ENCODE data around the gene GFY.

GFY gene

GRCh38 chr19:49408816-49409440 is 16.3 kb upstream of the GFY start:
- DNase-seq (ENCODE audit: low spot score) = no peak

- DNase-seq (ENCODE audit: low spot score) = peak; percentile 52
These were observed 15.7 kb upstream of the GFY start for GRCh38 chr19:49409441-49410029.

GRCh38 chr19:49411681-49412326 is 13.4 kb upstream of the GFY start:
- no peak for DNase-seq (ENCODE audit: low spot score)

DNA sequence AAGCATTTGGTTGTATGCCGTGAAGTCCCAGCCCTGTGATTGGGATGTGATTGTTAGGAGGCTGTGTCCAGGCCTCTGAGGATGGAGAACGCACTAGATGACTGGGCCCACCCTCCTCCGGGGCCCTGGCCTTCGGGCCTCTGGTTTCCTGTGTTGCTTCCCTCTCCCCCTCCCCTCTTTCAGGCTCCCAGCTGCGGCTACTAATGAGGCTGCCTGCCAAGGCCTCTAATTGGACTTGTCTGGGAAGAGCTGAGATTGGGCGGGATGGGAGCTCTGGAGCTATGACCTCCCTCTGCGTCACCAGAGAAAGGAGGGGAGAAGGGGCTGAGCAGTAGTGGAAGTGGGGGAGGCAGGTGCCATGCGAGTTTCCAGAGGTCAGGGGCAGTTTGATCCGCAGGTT is 11.8 kb upstream of the GFY start:
- DNase-seq (ENCODE audit: low spot score) = no peak

DNA sequence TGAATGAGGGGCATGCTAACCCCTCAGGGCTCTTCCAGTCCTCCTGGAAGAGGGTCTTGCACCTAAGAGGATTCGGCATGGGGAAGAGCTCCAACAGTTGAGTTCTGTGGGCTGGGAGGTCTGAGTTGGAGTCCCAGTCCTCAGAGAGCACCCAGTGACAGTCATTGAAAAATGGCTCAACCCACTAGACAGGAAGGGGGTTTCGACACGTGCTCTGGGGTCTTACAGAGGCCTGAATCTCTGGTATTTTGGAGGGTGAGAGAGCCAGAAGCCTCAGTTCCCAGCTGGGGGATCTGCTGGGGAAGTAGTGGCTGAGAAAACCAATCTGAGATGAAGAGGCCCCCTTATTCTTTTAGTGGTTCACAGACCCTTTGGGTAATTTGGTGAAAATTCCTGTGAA is 10.9 kb upstream of the GFY start:
- no peak for DNase-seq (ENCODE audit: low spot score)

DNA sequence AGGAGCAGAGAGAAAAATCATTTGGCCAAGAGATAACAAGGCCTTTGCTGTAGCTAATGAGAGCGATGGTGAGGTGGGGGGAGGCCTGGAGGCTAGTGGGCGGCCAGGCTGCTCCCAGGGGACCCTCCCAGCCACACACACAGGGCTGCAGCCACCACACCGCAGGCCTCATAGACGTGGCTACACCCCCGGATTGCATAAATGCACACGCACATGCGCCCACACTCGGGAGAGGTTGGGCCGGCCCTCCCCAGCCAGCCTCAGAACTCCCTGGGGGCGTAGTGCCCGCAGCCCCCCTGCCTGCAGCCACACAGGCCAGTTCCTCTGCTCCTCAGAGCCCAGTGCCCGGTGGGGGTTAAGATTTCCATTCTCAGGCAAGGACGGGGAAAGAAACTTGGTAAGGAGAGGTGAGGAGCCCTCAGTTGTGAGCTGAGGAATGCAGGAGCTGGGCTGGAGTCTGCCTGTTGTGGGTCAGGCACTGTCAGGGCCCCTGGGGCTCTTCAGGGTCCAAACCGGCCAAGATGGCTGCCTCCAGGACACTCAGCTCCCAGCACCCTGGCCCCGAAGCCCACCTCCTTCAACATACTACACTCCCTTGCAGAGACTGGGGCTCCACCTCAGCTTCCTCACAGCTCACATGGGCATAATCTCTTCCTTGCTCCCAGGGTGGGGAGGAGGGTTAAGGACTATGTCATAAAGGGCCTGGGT is 9.9 kb upstream of the GFY start:
- peak; percentile 52 for DNase-seq (ENCODE audit: low spot score)

- DNase-seq (ENCODE audit: low spot score) = no peak
These were observed 9.4 kb upstream of the GFY start for GRCh38 chr19:49415810-49416200.

DNA sequence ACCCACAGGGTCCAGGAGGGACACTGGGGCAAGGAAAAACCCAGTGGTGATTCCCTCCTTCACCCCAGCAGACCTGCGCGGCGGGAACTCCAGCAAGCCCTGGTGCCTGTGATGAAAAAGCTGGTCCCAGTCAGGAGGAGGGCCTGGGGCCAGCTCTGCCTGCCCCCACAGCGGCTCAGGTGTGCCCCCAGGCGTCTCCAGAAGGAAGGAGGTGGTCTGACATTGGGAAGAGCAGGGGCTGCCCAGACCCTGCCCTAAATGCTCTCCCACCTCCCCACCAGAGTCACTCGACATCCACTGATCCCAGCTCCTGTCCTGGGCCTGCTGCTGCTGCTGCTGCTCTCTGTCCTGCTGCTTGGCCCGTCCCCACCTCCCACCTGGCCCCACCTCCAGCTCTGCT is 8.1 kb upstream of the GFY start:
- no peak for DNase-seq (ENCODE audit: low spot score)

DNA sequence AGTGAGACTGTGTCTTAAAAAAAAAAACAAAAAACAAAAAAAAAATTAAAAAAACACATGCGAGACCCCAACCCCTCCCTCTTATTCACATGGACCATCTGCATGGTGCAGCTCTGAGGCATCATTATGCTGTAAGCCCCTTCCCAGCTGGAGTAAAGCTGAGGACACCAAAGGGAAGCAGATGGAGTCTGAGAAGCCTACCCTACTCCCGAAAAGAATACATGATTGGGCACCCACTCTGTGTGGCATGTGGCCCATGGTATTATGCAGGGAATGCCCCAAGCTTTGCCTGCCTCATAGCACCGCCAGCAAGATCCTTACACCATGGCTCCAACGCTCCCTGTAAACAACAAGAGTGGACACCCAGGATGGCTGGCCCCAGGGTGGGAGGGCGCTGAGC is 6.7 kb upstream of the GFY start:
- no peak for DNase-seq (ENCODE audit: low spot score)

GRCh38 chr19:49419173-49419572 is 6.0 kb upstream of the GFY start:
- DNase-seq (ENCODE audit: low spot score) = no peak

DNA sequence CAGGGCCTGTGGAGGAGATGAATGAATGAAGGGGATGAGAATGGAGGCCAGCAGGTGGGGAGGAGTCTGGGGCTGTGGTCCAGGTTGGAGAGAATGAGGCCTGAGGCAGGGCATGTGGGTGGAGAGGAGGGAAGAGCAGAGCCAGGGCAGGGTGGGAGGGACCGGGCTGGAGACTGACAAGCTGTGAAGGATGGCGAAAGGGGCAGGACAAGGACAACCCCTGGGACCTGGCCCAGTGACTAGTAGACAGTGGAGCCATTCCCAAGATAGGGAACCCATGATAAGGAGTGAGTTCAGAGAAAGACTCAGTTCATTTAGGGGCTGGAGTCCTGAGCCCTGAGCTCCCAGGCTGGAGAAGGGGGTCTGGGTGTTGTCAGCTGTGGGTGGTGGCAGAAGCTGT is 5.0 kb upstream of the GFY start:
- DNase-seq (ENCODE audit: low spot score) = no peak

DNA sequence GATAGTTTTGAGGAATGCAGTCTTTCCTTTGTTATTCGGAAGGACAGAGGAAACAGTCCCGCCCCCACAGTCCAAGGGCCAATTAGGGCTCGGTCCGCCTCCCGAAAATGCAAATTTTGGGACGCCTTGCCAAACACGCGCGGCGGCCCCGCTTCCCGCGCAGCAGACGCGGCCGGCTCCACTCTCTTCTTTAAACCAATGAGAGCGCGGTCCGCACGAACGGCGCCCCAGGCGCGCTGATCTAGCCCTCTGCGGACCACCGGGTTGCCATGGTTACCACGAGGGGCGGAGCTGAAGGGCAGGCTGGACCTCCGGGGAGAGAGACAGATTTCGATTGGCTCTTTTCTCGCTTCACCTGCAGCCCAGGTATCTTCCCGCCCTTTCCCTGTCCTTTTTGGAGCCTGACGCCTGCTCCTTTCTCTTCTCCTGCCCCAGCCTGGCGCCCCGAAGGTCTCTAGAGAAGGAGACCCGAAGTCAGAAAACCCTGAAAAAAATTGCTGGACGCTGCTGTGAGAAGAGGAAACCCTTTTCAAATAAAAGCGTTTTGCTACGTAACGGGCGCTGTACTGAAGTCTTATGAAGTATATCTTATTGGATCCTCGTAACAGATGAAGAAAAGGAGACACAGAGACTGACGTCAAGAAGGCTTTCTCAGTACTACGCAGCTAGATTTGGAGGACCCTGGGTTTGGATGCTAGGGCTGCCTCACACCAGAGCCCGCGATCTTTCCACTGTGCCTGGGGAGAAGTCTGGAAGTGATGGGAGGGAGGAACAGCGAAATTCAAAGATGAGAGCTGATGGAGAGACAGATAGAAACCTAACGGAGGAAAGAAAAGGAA is 3.9 kb upstream of the GFY start:
- DNase-seq (ENCODE audit: low spot score) = peak; percentile 83

- no peak for DNase-seq (ENCODE audit: low spot score)
These were observed 3.3 kb upstream of the GFY start for GRCh38 chr19:49421878-49422202.

GRCh38 chr19:49422407-49423070 is 2.6 kb upstream of the GFY start:
- no peak for DNase-seq (ENCODE audit: low spot score)

DNA sequence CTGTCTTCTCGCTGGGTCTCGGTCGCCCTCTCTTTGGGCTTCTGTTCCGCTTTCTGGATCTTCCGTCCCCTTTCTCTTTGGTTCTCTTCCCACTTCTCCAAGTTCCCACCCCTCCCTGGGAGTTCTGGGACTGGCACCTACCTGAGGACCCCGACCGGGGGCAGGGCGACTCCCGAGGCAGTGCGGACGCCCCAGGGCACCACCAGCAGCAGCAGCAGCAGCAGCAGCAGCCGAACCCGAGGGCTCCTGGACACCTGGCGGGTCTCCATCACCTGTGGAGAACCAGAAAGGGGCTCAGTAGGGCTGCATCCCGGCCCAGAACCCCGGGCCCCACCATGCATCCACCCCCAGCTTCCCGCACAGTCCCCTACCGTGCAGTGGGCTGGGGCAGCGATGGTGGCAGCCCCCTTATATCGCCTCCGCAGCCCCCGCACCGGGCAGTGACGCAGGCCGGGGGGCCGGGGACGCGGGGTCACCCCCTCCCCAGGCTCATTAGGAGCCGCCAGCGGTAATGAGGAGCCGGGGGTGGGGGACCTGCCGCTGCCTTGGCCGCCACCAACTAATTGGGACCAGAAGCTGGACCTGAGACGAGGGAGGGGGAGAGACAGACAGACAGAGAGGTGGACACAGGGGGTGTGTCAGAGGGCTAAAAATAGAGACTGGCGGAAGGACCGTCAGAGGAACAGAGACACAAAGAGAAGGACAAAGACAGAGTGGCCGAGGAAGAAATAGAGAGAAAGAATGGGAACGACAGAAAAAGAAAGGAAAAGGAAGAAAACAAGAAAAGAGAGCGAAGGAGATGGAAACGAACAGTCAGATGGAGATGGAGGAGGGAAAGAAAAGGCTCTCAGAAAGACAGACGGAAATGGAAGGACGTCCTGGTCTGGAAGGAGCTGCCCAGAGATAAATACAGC is 1.9 kb upstream of the GFY start, which contains the start of gene PTH2:
Gene PTH2, minus strand, starts transcription at position 371 of the 914 bp plus-strand sequence. Its CDS starts 102 bp downstream, at position 269.
- no peak for DNase-seq (ENCODE audit: low spot score)

DNA sequence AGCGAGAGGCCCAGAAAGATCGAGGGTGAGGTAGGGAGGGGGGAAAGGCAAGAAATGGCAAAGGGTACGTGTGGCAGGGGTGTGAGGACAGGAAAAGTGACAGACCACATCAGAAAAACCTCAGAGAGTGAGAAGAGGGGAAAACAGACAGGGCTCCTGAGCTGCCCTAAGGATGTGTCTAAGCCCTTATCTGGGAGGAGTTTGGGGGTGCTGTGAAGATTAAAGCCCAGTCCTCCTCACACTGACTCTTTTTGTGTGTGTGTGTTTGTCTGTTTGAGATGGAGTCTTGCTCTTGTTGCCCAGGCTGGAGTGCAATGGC is 1.2 kb upstream of the GFY start:
- DNase-seq (ENCODE audit: low spot score) = no peak

- DNase-seq (ENCODE audit: low spot score) = no peak
These were observed 869 bp downstream of the GFY start for GRCh38 chr19:49425922-49426592.

DNA sequence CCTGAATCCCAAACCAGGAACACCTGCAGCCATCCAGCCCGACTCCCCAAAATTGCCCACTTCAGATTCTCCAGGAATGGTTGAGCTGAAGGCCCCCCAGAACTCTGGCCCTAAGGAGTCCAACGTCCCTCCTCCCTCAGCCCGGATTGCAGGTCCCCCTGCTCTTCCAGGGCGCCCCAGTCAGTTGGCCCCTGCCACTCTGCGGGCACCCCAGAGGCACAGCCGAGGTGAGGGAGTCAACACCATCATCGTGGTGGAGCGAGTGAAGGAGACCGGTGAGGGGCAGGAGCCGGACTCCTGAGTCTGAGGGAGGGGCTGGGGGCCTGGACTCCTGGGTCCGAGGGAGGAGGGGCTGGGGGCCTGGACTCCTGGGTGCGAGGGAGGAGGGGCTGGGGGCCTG is 2.2 kb downstream of the GFY start:
- DNase-seq (ENCODE audit: low spot score) = no peak

DNA sequence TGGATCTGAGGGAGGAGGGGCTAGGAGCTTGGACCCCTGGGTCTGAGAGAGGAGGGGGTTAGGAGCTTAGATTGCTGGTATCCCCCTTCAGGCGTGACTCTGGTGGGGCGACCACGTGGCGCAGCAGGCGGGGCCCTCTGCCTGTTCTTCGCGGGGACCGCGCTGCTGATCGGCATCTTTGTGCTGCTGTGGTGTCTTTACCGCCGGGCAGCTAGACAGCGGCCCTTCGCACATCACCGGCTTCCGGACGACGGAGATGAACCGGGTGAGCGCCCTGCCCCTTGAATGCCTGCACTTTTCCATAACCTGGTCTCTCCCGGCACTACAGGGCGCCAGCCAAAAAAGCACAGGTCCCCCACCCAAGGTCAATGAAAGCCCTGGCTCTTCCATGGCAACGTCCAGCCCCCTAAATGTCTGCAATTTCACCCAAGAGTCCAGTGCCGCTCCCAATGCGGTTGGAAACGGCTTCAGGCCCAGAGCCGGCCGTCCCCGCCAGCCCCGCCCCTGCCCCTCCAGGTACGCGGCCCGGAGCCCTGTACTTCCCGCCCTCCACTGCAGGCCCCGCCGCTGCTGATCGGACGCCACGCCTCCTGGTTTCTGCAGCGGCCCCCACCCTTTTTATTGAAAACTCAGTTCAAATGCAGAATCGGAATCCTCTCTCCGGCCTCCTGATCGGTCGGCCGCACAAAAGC is 2.8 kb downstream of the GFY start:
- DNase-seq (ENCODE audit: low spot score) = no peak
